Fibroblast of mammary gland (primary cell): Measurements from ENCODE around the gene AHCTF1.
"Not testable (repeated sequence)": the region's sequence is repeated elsewhere in the genome, so short reads cannot be mapped to it uniquely, and the experiment has no call there.

Experiments
- DNase-seq: peaks from one replicate; pipeline ENCODE4 v3.0.0-alpha.2; 2010; ENCODE audit warnings: low read depth
- H3K4me3 ChIP-seq: 2 replicates; pipeline ENCODE4 v1.5.1; 2011; ENCODE audit warnings: low read depth, mild to moderate bottlenecking, low read length, moderate library complexity; ENCODE audit not compliant: control insufficient read depth
- CTCF ChIP-seq: conservative IDR thresholded peaks from 2 replicates; pipeline ENCODE4 v1.5.1; 2011; ENCODE audit warnings: low read depth, low read length, inconsistent platforms; ENCODE audit not compliant: control insufficient read depth, insufficient read depth

AHCTF1 gene

GRCh38 chr1:246923900-246924299 is 7.8 kb downstream of the AHCTF1 start:
- TF ChIP-seq CTCF, result no peak
- H3K4me3 ChIP-seq, result no peak overlapping the region
- no peak for DNase-seq

GRCh38 chr1:246923482-246923881 is 8.3 kb downstream of the AHCTF1 start:
- peak; percentile 15 for DNase-seq
- H3K4me3 ChIP-seq, result no peak overlapping the region
- no peak for TF ChIP-seq CTCF

GRCh38 chr1:246921481-246921880 is 10.3 kb downstream of the AHCTF1 start:
- H3K4me3 ChIP-seq, result no peak overlapping the region
- no peak for TF ChIP-seq CTCF
- peak; percentile 71 for DNase-seq

GRCh38 chr1:246919902-246920301 is 11.8 kb downstream of the AHCTF1 start:
- no peak for TF ChIP-seq CTCF
- H3K4me3 ChIP-seq, result no peak overlapping the region
- DNase-seq, result no peak

GRCh38 chr1:246916026-246916923 is 15.5 kb downstream of the AHCTF1 start:
- not testable (repeated sequence) for H3K4me3 ChIP-seq, DNase-seq

GRCh38 chr1:246907472-246907871 is 24.3 kb downstream of the AHCTF1 start:
- H3K4me3 ChIP-seq, result no peak overlapping the region
- peak; percentile 46 for TF ChIP-seq CTCF
- DNase-seq, result peak; percentile 71

- no peak overlapping the region for H3K4me3 ChIP-seq
- TF ChIP-seq CTCF, result no peak
- no peak for DNase-seq
These were observed 24.9 kb downstream of the AHCTF1 start for GRCh38 chr1:246906833-246907232.
